Kidney (tissue), 22 donors: Measurements from ENCODE around the gene TCL1B. TPM values are rescaled to one million over a fixed set of nuclear protein-coding genes. Genes with fewer than 3 reads are reported as not detected.

Experiments
- DNase-seq, 5 donors: peaks; one replicate each; pipeline ENCODE4 v3.0.0-alpha.2; 2013 to 2020
- FAIRE-seq: peaks from 2 replicates; lab custom pipeline; 2012; peaks lifted over from hg19 to GRCh38; lab: Jason Lieb, UNC
- H3K27ac ChIP-seq, 2 donors: one replicate each; pipeline ENCODE4 v1.7.0; 2013; ENCODE audit warnings: low read depth in 2 of 2, low read length in 2 of 2, inconsistent platforms in 1 of 2
- H3K27me3 ChIP-seq: one replicate; pipeline ENCODE4 v1.7.1; 2013; ENCODE audit warnings: low read length, inconsistent platforms; ENCODE audit not compliant: control insufficient read depth, insufficient read depth
- H3K36me3 ChIP-seq, 3 donors: one replicate each; pipeline versions ENCODE4 v1.7.0 to v1.7.1; 2013; ENCODE audit warnings: low read length in 3 of 3, control low read depth in 1 of 3, inconsistent platforms in 1 of 3; ENCODE audit not compliant: insufficient read depth in 3 of 3, control insufficient read depth in 2 of 3
- H3K4me1 ChIP-seq, 3 donors: one replicate each; pipeline versions ENCODE4 v1.7.0 to v1.7.1; 2013; ENCODE audit warnings: low read length in 3 of 3, inconsistent platforms in 1 of 3, low read depth in 1 of 3; ENCODE audit not compliant: control insufficient read depth in 2 of 3, insufficient read depth in 2 of 3
- H3K4me3 ChIP-seq, 3 donors: one replicate each; pipeline versions ENCODE4 v1.7.0 to v1.8.1; 2013; ENCODE audit warnings: low read length in 3 of 3, control low read depth in 1 of 3, inconsistent platforms in 1 of 3
- H3K9ac ChIP-seq, 3 donors: one replicate each; pipeline versions ENCODE4 v1.7.0 to v1.7.1; 2013; ENCODE audit warnings: low read length in 3 of 3, control low read depth in 1 of 3, inconsistent platforms in 1 of 3
- H3K9me3 ChIP-seq, 3 donors: one replicate each; pipeline versions ENCODE4 v1.7.0 to v1.7.1; 2013; ENCODE audit warnings: low read length in 3 of 3, control low read depth in 1 of 3, inconsistent platforms in 1 of 3; ENCODE audit not compliant: control insufficient read depth in 2 of 3, insufficient read depth in 1 of 3
- intact Hi-C: fragments of 100-400 bp; cut with DNase I; formaldehyde crosslinking; loops from one replicate; pipeline ENCODE4 v1.11.1; 2022
- long read RNA-seq, 10 donors: library from polyadenylated mRNA in 1 of 10; unstranded in 1 of 10; transcript quantifications; one replicate each; pipeline ENCODE4 v2.0.0 and lab custom pipeline, GENCODE V29; 2021 to 2026
- polyA plus RNA-seq: library from polyadenylated mRNA; stranded (reverse); fragments of 350-450 nt; fragmentation: Illumina TruSeq; extraction: RNeasy Lipid Tissue Mini Kit (QIAGEN cat#74804); gene quantifications from one replicate; pipeline ENCODE4 v1.2.3, GENCODE V29; 2014; ENCODE audit warnings: low read depth, low replicate concordance; ENCODE audit not compliant: insufficient read depth
- total RNA-seq: library from RNA; stranded (reverse); fragmentation: NEBNext Ultra II Directional; extraction: Animal tissue kit (Norgen Biotek cat#: 25700); gene quantifications from one replicate; pipeline ENCODE4 v1.2.1, GENCODE V29; 2021
- TF ChIP-seq, protein P1 (sequence below): IDR thresholded peaks from 3 replicates; pipeline ENCODE4 v1.5.1; 2012; ENCODE audit warnings: mild to moderate bottlenecking, moderate library complexity, borderline replicate concordance; ENCODE audit not compliant: insufficient read depth; ENCODE audit errors: extremely low read depth
- donor health status: control.
- donor health status: control.
- donor health status: control.
- donor health status: control.
- donor health status: control.
- donor health status: DM: yes; HTN: yes; CAD: no.
- donor health status: Normal renal cell carcinoma (clear cell type).

The TCL1B gene, protein sequence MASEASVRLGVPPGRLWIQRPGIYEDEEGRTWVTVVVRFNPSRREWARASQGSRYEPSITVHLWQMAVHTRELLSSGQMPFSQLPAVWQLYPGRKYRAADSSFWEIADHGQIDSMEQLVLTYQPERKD
- not detected for total RNA-seq
- not detected for polyA plus RNA-seq
- long read RNA-seq, donor 1: 0 reads
- long read RNA-seq, donor 2: 0 reads
- long read RNA-seq, donor 3: 0 reads
- long read RNA-seq, donor 4: 0 reads
- long read RNA-seq, donor 5, partial matches to known transcripts: 0 of 1 reads
- long read RNA-seq, donor 5, other reads (novel, unspliced or antisense): 0 of 1 reads
- long read RNA-seq, donor 6: 0 reads
- long read RNA-seq, donor 7: 0 reads
- long read RNA-seq, donor 8: 0 reads
- long read RNA-seq, donor 9: 0 reads
- long read RNA-seq, donor 10: 0 reads

DNA sequence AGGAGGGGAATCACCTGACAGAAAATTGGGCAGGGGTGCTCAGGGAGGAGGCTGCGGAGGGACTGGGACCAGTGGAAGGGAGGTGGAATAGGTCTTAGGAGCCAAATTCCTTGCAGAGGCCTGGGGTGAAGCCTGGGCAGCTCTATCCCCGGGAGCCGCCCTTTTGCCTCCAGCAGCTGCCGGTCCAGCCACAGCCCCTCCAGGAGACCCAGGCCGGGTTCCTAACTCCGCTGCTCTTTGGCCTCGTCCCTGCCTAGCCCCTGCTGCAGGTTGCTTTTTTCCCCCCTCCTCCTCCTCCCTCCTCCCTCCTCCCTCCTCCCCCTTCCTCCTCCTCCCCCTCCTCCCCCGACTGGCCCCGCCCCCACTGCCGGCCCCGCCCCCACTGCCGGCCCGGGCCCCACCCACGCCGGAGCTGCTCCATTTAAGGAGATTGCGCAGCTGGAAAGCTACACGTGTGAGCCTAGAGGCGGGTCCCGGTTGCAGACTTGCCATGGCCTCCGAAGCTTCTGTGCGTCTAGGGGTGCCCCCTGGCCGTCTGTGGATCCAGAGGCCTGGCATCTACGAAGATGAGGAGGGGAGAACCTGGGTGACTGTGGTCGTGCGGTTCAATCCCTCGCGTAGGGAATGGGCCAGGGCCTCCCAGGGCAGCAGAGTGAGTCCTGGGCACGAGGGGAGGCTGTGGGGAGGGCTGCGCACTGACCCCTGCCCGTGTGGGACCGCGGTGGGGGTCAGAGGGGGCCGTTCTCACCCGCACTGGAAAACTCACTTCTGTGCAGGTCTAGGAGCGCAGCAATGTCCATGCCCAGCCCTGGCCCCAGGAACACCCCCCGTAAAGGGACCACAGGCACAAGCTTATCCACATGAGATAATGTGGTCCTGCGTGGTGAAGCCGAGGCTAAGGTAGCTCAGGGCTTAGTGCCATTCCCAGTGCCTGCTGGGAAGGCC, at the start of gene TCL1B:
TCL1B (plus strand) TSS at position 449 of the 945 bp plus-strand sequence; CDS start at position 491, 42 bp downstream.
- FAIRE-seq (no peak), DNase-seq (peak in 1 of 5 donors; percentile 20)
- intact Hi-C loops: no loop called here
- TF ChIP-seq, protein P1, sequence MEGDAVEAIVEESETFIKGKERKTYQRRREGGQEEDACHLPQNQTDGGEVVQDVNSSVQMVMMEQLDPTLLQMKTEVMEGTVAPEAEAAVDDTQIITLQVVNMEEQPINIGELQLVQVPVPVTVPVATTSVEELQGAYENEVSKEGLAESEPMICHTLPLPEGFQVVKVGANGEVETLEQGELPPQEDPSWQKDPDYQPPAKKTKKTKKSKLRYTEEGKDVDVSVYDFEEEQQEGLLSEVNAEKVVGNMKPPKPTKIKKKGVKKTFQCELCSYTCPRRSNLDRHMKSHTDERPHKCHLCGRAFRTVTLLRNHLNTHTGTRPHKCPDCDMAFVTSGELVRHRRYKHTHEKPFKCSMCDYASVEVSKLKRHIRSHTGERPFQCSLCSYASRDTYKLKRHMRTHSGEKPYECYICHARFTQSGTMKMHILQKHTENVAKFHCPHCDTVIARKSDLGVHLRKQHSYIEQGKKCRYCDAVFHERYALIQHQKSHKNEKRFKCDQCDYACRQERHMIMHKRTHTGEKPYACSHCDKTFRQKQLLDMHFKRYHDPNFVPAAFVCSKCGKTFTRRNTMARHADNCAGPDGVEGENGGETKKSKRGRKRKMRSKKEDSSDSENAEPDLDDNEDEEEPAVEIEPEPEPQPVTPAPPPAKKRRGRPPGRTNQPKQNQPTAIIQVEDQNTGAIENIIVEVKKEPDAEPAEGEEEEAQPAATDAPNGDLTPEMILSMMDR: no peak
- H3K27ac ChIP-seq: no peak within 1 kb of the TSS
- H3K4me1 ChIP-seq: no peaks in the 10 kb centered on the region
- no peak within 1 kb of the TSS for H3K9ac ChIP-seq
- no peaks in the 10 kb centered on the region for H3K9me3 ChIP-seq
- no peaks in the 10 kb centered on the region for H3K36me3 ChIP-seq
- no peaks in the 10 kb centered on the region for H3K27me3 ChIP-seq
- no peak within 1 kb of the TSS for H3K4me3 ChIP-seq

DNA sequence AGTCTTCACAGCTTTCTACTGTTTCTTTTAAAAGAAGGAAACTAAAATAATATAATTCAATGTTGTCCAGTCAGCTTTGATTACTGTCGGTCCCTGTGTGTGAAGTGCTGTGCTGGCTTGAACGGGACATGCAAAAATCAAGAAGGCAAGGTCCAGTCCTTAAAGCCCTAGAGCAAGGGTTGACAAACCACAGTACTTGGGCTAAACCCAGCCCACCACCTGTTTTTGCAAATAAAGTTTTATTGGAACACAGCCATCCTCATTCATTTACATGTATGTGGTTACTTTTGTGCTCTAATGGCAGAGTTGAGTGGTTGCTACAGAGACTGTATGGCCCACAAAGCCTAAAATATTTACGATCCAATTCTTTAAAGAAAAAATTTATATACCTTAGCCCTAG, 41.2 kb upstream of the TCL1B start:
- Histone ChIP-seq H3K27me3 (no peaks in the 10 kb centered on the region), H3K9me3 (no peaks in the 10 kb centered on the region), H3K36me3 (no peaks in the 10 kb centered on the region), H3K4me3 (no peak overlapping the region), H3K9ac (no peak overlapping the region), H3K4me1 (no peaks in the 10 kb centered on the region), H3K27ac (no peak overlapping the region)
- FAIRE-seq (no peak), DNase-seq (no peak)
- TF ChIP-seq, protein P1: no peak
- intact Hi-C loops: no loop called here

DNA sequence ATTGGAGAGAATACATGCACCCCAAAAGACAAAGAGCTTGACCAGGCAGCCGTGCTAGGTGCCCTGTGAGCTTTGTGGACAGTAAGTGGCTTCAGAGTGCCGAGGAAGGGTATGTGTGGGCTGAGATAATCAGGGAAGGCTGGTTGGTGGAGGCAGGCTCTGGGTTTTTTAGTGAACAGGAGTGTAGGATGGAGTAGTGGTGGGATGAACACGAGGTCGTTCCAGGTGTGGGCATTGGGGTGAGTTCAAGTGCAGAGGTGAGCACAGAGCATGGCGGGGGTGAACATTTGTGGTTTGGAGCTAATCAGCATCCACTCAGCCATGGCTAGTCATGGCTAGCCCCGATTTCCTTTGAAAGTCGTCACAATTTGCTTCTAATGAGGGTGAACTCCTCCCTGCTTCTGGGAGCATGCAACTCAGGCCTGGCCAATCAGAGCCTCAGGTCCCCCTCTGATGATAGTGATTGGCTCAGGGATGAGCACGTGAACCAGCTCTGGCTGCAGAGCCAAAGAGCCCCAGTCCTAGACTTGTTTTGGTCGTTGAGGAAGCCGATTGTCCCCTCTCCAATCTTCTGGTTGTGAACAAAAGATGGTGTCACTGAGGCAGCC, 40.7 kb upstream of the TCL1B start:
- H3K4me3 ChIP-seq: no peak overlapping the region
- H3K27me3 ChIP-seq: no peaks in the 10 kb centered on the region
- no peaks in the 10 kb centered on the region for H3K36me3 ChIP-seq
- DNase-seq (no peak), FAIRE-seq (no peak)
- H3K9me3 ChIP-seq: no peaks in the 10 kb centered on the region
- no peak overlapping the region for H3K27ac ChIP-seq
- TF ChIP-seq, protein P1: no peak
- intact Hi-C loops: no loop called here
- H3K4me1 ChIP-seq: no peaks in the 10 kb centered on the region
- H3K9ac ChIP-seq: no peak overlapping the region
